Psoas muscle (tissue), 8 donors: ENCODE data around the gene RPTOR. TPM values are rescaled to one million over a fixed set of nuclear protein-coding genes. Genes with fewer than 3 reads are reported as not detected.

Experiments
- ATAC-seq, 4 donors: fragments of 200-7000 bp; cut with Tn5 transposase; one replicate each; pipeline ENCODE4 v1.9.1; 2020; ENCODE audit warnings: moderate library complexity in 3 of 4, mild to moderate bottlenecking in 2 of 4
- DNase-seq, 2 donors: peaks; one replicate each; pipeline ENCODE4 v3.0.0-alpha.2; 2020
- H3K27ac ChIP-seq: fragments of 200-600 bp; one replicate; pipeline ENCODE4 v1.8.0; 2022
- H3K27me3 ChIP-seq, 3 donors: fragments of 200-600 bp in 1 of 3; one replicate each; pipeline versions ENCODE4 v1.6.1 to v1.8.0; 2013 to 2022; ENCODE audit warnings: low read length in 2 of 3, mild to moderate bottlenecking in 2 of 3, moderate library complexity in 1 of 3; ENCODE audit not compliant: insufficient read depth in 3 of 3
- H3K36me3 ChIP-seq, 2 donors: fragments of 200-600 bp in 1 of 2; one replicate each; pipeline versions ENCODE4 v1.6.1 to v1.8.0; 2013 to 2022; ENCODE audit warnings: low read depth in 1 of 2, mild to moderate bottlenecking in 1 of 2, moderate library complexity in 1 of 2; ENCODE audit not compliant: insufficient read depth in 1 of 2
- H3K4me1 ChIP-seq: fragments of 200-600 bp; one replicate; pipeline ENCODE4 v1.8.0; 2022
- H3K4me3 ChIP-seq: fragments of 200-600 bp; one replicate; pipeline ENCODE4 v1.8.0; 2022; ENCODE audit warnings: mild to moderate bottlenecking
- H3K9me3 ChIP-seq: fragments of 200-600 bp; one replicate; pipeline ENCODE4 v1.8.0; 2022
- CTCF ChIP-seq: fragments of 200-600 bp; IDR thresholded peaks from one replicate; pipeline ENCODE4 v1.8.0; 2022; ENCODE audit warnings: antibody characterized with exemption
- WGBS, 3 donors: extraction: QIAGEN DNeasy Blood & Tissue Kit; methylation state at CpG; one replicate each; pipeline versions ENCODE4 v1.1.6 to v1.1.7; 2013; 5-methylcytosine and 5-hydroxymethylcytosine counted together
- intact Hi-C, 2 donors: fragments of 100-400 bp; cut with DNase I; formaldehyde crosslinking; loops; one replicate each; pipeline versions ENCODE4 v1.11.0 to v1.14.2; 2022
- polyA plus RNA-seq, 3 donors: library from polyadenylated mRNA; stranded (reverse); fragments of 200-250 nt; gene quantifications; one replicate each; pipeline ENCODE4 v1.2.3, GENCODE V29; 2013
- total RNA-seq, 4 donors: library from RNA; stranded (reverse); fragmentation: NEBNext Ultra II Directional in 2 of 4; extraction: Animal tissue kit (Norgen Biotek cat#: 25700) in 2 of 4; gene quantifications; one replicate each; pipeline versions ENCODE4 v1.2.1 to v1.2.4, GENCODE V29; 2021 to 2023
- donor health status: healthy with polysubstance abuse.
- donor health status: DM: no; HTN: no; CAD: no; lungs with moderate emphysema.
- donor health status: Bipolar disorder and iron deficiency.
- donor health status: healthy.
- donor health status: DM: yes; HTN: yes; CAD: no.
- donor health status: DM: no; HTN: no; CAD: no.
- donor health status: DM: no; HTN: no; CAD: no.
- donor health status: DM: yes; HTN: yes; CAD: no.

Gene RPTOR
- total and polyA plus RNA-seq, 7 donors: 13.6 to 82.2 (median 32.5) TPM

- no peaks in the 10 kb centered on the region for H3K27me3 ChIP-seq
- DNase-seq (no peak), ATAC-seq (no peak)
- H3K27ac ChIP-seq: no peak overlapping the region
- no peak for TF ChIP-seq CTCF
- no peaks in the 10 kb centered on the region for H3K9me3 ChIP-seq
- no peak overlapping the region for H3K4me3 ChIP-seq
- intact Hi-C loops: no loop called here
- H3K36me3 ChIP-seq: no peaks in the 10 kb centered on the region
- H3K4me1 ChIP-seq: peaks cover 23% of the 10 kb centered on the region
- 92 to 95% (median 92%) methylated on average over 21 of the region's 21 CpGs for whole genome bisulfite sequencing, 3 donors
These were observed 226.4 kb downstream of the RPTOR start for GRCh38 chr17:80770881-80771611.

- peaks cover 23% of the 10 kb centered on the region for H3K4me1 ChIP-seq
- no peak overlapping the region for H3K27ac ChIP-seq
- DNase-seq (no peak), ATAC-seq (no peak)
- no peak for TF ChIP-seq CTCF
- H3K27me3 ChIP-seq: no peaks in the 10 kb centered on the region
- intact Hi-C loops: no loop called here
- 85 to 90% (median 88%) methylated on average over 11 of the region's 11 CpGs for WGBS, 3 donors
- H3K4me3 ChIP-seq: no peak overlapping the region
- H3K36me3 ChIP-seq: no peaks in the 10 kb centered on the region
- no peaks in the 10 kb centered on the region for H3K9me3 ChIP-seq
These were observed 227.0 kb downstream of the RPTOR start for GRCh38 chr17:80771612-80772005.

- H3K36me3 ChIP-seq: no peaks in the 10 kb centered on the region
- intact Hi-C loops: no loop called here
- 64 to 82% (median 74%) methylated on average over 8 of the region's 8 CpGs for WGBS, 3 donors
- peaks cover 23% of the 10 kb centered on the region for H3K4me1 ChIP-seq
- H3K4me3 ChIP-seq: no peak overlapping the region
- H3K27ac ChIP-seq: peak overlapping the region; percentile 82
- ATAC-seq: no peak
- H3K9me3 ChIP-seq: no peaks in the 10 kb centered on the region
- DNase-seq: no peak
- TF ChIP-seq CTCF: no peak
- H3K27me3 ChIP-seq: no peaks in the 10 kb centered on the region
These were observed 228.2 kb downstream of the RPTOR start for GRCh38 chr17:80772906-80773242.

GRCh38 chr17:80773243-80773991 lies 228.8 kb downstream of the RPTOR start:
- H3K9me3 ChIP-seq: no peaks in the 10 kb centered on the region
- no peak for TF ChIP-seq CTCF
- H3K27ac ChIP-seq: peak overlapping the region; percentile 82
- no peaks in the 10 kb centered on the region for H3K27me3 ChIP-seq
- H3K4me3 ChIP-seq: peak overlapping the region; percentile 33
- no peaks in the 10 kb centered on the region for H3K36me3 ChIP-seq
- ATAC-seq: peak; percentile 70 to 89 (median 84)
- peaks cover 23% of the 10 kb centered on the region for H3K4me1 ChIP-seq
- intact Hi-C loops: no loop called here
- DNase-seq: peak; percentile 72 to 94
- WGBS, 3 donors: 25 to 34% (median 30%) methylated on average over 19 of the region's 19 CpGs
